Stimulated activated CD4-positive, alpha-beta T cell treated with anti-CD3 and anti-CD28 coated beads, Interleukin-15, amount 100 ng/mL, for 48 hours (primary cell): ENCODE data around the gene MEPE.

Experiments used
- DNase-seq, 2 donors: peaks; one replicate each; pipeline ENCODE4 v3.0.0-alpha.2; 2020; ENCODE audit warnings: low read depth in 2 of 2

MEPE gene

GRCh38 chr4:87840149-87840548 lies 7.4 kb downstream of the MEPE start:
- no peak for DNase-seq

- DNase-seq, result no peak
Observed at GRCh38 chr4:87843936-87844335, 11.2 kb downstream of the MEPE start.

GRCh38 chr4:87844452-87844851 lies 11.7 kb downstream of the MEPE start:
- DNase-seq, result no peak

- no peak for DNase-seq
Observed at GRCh38 chr4:87846226-87846625, 13.5 kb downstream of the MEPE start.

- DNase-seq, result peak in 1 of 2 donors; percentile 11
Observed at GRCh38 chr4:87848622-87849351, 16.0 kb downstream of the MEPE start.

GRCh38 chr4:87849612-87850011 lies 16.8 kb downstream of the MEPE start:
- DNase-seq, result no peak

- DNase-seq, result no peak
Observed at GRCh38 chr4:87851332-87851731, 18.6 kb downstream of the MEPE start.

- DNase-seq, result no peak
Observed at GRCh38 chr4:87851953-87852352, 19.2 kb downstream of the MEPE start.

GRCh38 chr4:87853108-87853507 lies 20.3 kb downstream of the MEPE start:
- DNase-seq, result no peak

GRCh38 chr4:87853891-87854290 lies 21.1 kb downstream of the MEPE start:
- DNase-seq, result no peak

GRCh38 chr4:87855559-87855958 lies 22.8 kb downstream of the MEPE start:
- no peak for DNase-seq

GRCh38 chr4:87856816-87857215 lies 24.0 kb downstream of the MEPE start:
- no peak for DNase-seq

GRCh38 chr4:87857789-87858188 lies 25.0 kb downstream of the MEPE start:
- DNase-seq, result no peak

GRCh38 chr4:87862236-87862635 lies 29.5 kb downstream of the MEPE start:
- no peak for DNase-seq

GRCh38 chr4:87863486-87863885 lies 30.7 kb downstream of the MEPE start:
- DNase-seq, result no peak

- DNase-seq, result no peak
Observed at GRCh38 chr4:87864321-87864720, 31.6 kb downstream of the MEPE start.

GRCh38 chr4:87865288-87865687 lies 32.5 kb downstream of the MEPE start:
- no peak for DNase-seq

GRCh38 chr4:87865960-87866598 lies 33.3 kb downstream of the MEPE start:
- no peak for DNase-seq

- DNase-seq, result no peak
Observed at GRCh38 chr4:87868522-87868921, 35.8 kb downstream of the MEPE start.

GRCh38 chr4:87872028-87872427 lies 39.3 kb downstream of the MEPE start:
- no peak for DNase-seq

GRCh38 chr4:87875191-87875590 lies 42.4 kb downstream of the MEPE start:
- DNase-seq, result no peak

GRCh38 chr4:87880106-87880505 lies 47.3 kb downstream of the MEPE start:
- DNase-seq, result no peak

GRCh38 chr4:87881115-87881514 lies 48.3 kb downstream of the MEPE start:
- DNase-seq, result no peak

- DNase-seq, result no peak
Observed at GRCh38 chr4:87882321-87882720, 49.6 kb downstream of the MEPE start.
